T-helper 17 cell (primary cell): ENCODE measurements around the gene CABP7. TPM values are rescaled to one million over a fixed set of nuclear protein-coding genes. Genes with fewer than 3 reads are reported as not detected.

Source experiments
- ATAC-seq: fragments of 150-1000 bp; cut with Tn5 transposase; 2 replicates; pipeline ENCODE4 v1.10.0; 2021; ENCODE audit warnings: mild to moderate bottlenecking, moderate library complexity
- DNase-seq, 3 donors: peaks; one replicate each; pipeline versions ENCODE4 v3.0.0 to v3.0.0-alpha.2; 2020 to 2021
- H3K9me3 ChIP-seq: one replicate; pipeline ENCODE4 v1.7.0; 2013; ENCODE audit warnings: low read length, mild to moderate bottlenecking; ENCODE audit not compliant: control insufficient read depth, poor library complexity, severe bottlenecking
- H3K27ac Mint-ChIP-seq: one replicate; pipeline ENCODE4 v1.8.0; 2022; ENCODE audit warnings: mild to moderate bottlenecking, moderate library complexity, mixed read lengths
- H3K27me3 Mint-ChIP-seq: one replicate; pipeline ENCODE4 v1.8.0; 2022; ENCODE audit warnings: mixed read lengths
- H3K36me3 Mint-ChIP-seq: one replicate; pipeline ENCODE4 v1.8.0; 2022; ENCODE audit warnings: low read depth, mixed read lengths
- H3K4me1 Mint-ChIP-seq: one replicate; pipeline ENCODE4 v1.8.0; 2022; ENCODE audit warnings: mild to moderate bottlenecking, mixed read lengths
- H3K4me3 Mint-ChIP-seq: one replicate; pipeline ENCODE4 v1.8.0; 2022; ENCODE audit warnings: mild to moderate bottlenecking, moderate library complexity, mixed read lengths
- total RNA-seq, 4 donors: library from RNA in 2 of 4; stranded (reverse) in 2 of 4; gene quantifications; one replicate each; pipeline ENCODE4 v1.2.3 and lab custom pipeline; 2022 to 2026

CABP7 gene
- total RNA-seq, 2 donors from 2014 or later = 0.32 to 0.39 TPM

DNA sequence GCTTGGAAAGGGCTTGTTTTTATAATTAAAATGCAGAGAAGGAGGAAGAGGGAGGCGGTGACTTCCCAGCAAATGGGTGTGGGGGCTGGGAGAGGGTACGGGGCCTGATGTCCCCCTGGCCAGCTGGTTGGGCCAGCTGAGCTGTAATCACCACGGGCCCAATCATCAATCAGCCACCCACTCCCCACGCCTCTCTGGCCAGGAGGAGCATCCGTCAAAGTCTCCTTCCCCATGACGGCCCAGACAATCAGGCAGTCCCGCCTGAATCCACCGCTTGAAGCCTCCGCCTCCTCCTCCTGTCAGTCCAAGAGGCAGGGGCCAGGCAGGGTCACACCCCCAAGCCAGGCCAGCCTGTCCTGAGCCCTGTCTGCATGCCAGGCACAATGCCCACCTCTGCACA, 13.3 kb upstream of the CABP7 start:
- H3K27ac Mint-ChIP-seq = no peak overlapping the region
- H3K4me1 Mint-ChIP-seq = peaks cover 9% of the 10 kb centered on the region
- no peak for ATAC-seq
- no peak for DNase-seq
- peaks cover 18% of the 10 kb centered on the region for H3K27me3 Mint-ChIP-seq
- H3K36me3 Mint-ChIP-seq = peaks cover 2% of the 10 kb centered on the region
- no peaks in the 10 kb centered on the region for H3K9me3 ChIP-seq
- H3K4me3 Mint-ChIP-seq = no peak overlapping the region

GRCh38 chr22:29707010-29707409, 12.8 kb upstream of the CABP7 start:
- Mint-ChIP-seq H3K4me3 (peak overlapping the region; percentile 45), H3K4me1 (peaks cover 7% of the 10 kb centered on the region), H3K36me3 (peaks cover 2% of the 10 kb centered on the region), H3K27me3 (peaks cover 23% of the 10 kb centered on the region), H3K27ac (no peak overlapping the region)
- no peak for ATAC-seq
- DNase-seq = no peak
- H3K9me3 ChIP-seq = no peaks in the 10 kb centered on the region

GRCh38 chr22:29707471-29707870, 12.3 kb upstream of the CABP7 start:
- no peak for ATAC-seq
- peaks cover 28% of the 10 kb centered on the region for H3K27me3 Mint-ChIP-seq
- no peak for DNase-seq
- H3K4me1 Mint-ChIP-seq = peaks cover 9% of the 10 kb centered on the region
- no peaks in the 10 kb centered on the region for H3K9me3 ChIP-seq
- peak overlapping the region; percentile 45 for H3K4me3 Mint-ChIP-seq
- H3K27ac Mint-ChIP-seq = no peak overlapping the region
- H3K36me3 Mint-ChIP-seq = peaks cover 5% of the 10 kb centered on the region

GRCh38 chr22:29710193-29710592, 9.6 kb upstream of the CABP7 start:
- H3K9me3 ChIP-seq = no peaks in the 10 kb centered on the region
- DNase-seq (no peak), ATAC-seq (no peak)
- Mint-ChIP-seq H3K4me3 (no peak overlapping the region), H3K36me3 (peaks cover 5% of the 10 kb centered on the region), H3K27me3 (peaks cover 42% of the 10 kb centered on the region), H3K27ac (no peak overlapping the region), H3K4me1 (peaks cover 7% of the 10 kb centered on the region)

GRCh38 chr22:29710922-29711593, 8.7 kb upstream of the CABP7 start:
- Mint-ChIP-seq H3K4me3 (no peak overlapping the region), H3K27ac (no peak overlapping the region), H3K4me1 (peaks cover 7% of the 10 kb centered on the region), H3K36me3 (peaks cover 5% of the 10 kb centered on the region), H3K27me3 (peaks cover 48% of the 10 kb centered on the region)
- no peaks in the 10 kb centered on the region for H3K9me3 ChIP-seq
- ATAC-seq = no peak
- DNase-seq = no peak

DNA sequence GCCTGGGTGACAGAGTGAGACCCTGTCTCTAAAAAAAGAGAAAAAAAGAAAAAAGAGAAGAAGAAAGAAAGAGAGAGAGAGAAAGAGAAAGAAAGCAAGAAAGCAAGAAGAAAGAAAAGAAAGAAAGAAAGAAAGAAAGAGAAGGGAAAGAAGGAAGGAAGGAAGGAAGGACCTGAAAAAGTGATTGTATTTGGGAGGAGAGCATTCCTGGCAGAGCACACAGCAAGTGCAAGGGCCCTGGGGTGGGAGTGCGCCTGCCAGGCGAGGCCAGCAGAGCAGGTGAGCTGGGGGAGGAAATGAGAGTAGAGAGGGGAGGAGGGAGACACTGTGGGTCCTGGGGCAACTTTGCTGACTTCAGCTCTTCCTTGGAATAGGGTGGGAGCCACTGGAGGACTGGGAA, 7.7 kb upstream of the CABP7 start:
- DNase-seq (no peak), ATAC-seq (no peak)
- H3K27ac Mint-ChIP-seq = no peak overlapping the region
- no peaks in the 10 kb centered on the region for H3K9me3 ChIP-seq
- H3K36me3 Mint-ChIP-seq = peaks cover 5% of the 10 kb centered on the region
- H3K4me1 Mint-ChIP-seq = peaks cover 6% of the 10 kb centered on the region
- H3K27me3 Mint-ChIP-seq = peaks cover 55% of the 10 kb centered on the region
- H3K4me3 Mint-ChIP-seq = no peak overlapping the region

- Mint-ChIP-seq H3K4me3 (no peak overlapping the region), H3K36me3 (peaks cover 4% of the 10 kb centered on the region), H3K27me3 (peaks cover 55% of the 10 kb centered on the region), H3K27ac (no peak overlapping the region), H3K4me1 (peaks cover 3% of the 10 kb centered on the region)
- ATAC-seq (no peak), DNase-seq (no peak)
- H3K9me3 ChIP-seq = no peaks in the 10 kb centered on the region
Measured at GRCh38 chr22:29713156-29713727, 6.6 kb upstream of the CABP7 start.

DNA sequence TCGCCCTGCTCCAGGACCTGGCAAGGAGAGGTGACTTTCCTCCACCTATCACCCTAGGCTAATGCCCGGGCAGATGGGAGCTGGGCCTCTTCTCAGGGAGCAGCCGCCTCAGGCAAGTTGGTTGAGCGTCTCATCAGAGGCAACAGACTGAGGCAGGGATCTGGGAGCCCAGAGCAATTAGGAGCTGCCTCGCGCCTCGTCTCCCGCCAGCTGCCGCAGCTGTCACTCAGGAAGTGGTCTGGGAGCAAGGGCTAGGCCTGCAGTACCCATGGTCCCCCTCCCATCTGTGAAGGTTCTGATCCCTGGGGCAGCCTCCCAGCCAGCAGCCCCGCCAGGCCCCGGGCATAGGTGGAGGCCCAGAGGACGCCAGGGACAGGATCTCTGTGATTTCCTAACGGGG, 4.6 kb upstream of the CABP7 start:
- Mint-ChIP-seq H3K27ac (no peak overlapping the region), H3K4me1 (peaks cover 8% of the 10 kb centered on the region), H3K27me3 (peaks cover 66% of the 10 kb centered on the region), H3K36me3 (peaks cover 3% of the 10 kb centered on the region), H3K4me3 (no peak overlapping the region)
- ATAC-seq = no peak
- no peak for DNase-seq
- H3K9me3 ChIP-seq = no peaks in the 10 kb centered on the region

DNA sequence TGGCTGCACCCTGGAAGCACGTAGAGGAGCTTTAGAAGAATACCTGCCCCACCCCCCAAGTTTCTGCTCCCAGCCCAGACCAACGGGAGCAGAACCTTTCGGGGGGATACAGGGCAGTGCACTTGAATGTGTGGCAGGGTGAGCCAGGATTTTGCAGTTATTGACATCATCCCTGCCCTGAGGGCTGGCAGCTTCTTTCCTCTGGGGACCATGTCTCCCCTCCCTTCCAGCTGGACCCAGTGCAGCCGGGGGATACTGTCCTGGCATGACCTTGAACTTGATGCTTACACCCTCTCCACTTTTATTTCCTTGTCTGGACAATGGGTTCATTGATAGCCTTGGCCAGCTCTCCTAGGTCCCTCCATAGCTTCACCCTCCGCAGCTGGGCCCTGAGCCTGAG, 4.1 kb upstream of the CABP7 start:
- DNase-seq (no peak), ATAC-seq (no peak)

DNA sequence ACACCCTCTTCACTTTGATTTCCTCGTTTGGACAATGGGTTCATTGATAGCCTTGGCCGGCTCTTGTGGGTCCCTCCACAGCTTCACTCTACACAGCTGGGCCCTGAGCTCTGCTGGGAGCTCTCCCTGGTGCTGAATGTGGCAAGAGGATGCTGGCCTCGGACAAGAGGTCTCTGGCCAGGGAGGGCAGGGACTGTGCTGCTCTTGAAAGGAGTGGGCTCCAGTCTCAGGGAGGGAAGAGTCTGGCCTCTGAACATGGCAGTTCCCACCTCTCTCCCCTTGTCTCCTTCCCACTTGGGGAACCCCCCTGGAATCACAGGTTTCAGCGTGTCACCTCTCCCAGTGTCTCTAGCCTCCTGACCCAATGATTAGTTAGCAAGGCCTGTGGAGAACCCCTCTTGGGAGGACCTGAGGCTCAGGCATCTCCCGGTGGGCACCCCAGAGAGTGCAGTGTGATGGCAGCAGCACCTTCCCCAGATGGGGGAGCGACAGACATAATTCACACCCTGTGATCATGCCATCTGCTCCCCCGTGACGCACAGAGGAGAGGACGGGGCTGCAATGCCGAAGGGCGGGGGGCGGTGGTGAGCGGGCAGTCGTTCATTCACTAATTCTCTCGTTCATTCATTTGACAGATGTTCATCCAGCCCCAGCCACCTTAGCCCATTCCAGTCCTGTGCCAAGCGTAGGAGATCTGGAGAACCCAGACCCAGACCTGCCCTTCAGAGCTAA, 2.8 kb upstream of the CABP7 start:
- no peak for ATAC-seq
- H3K27me3 Mint-ChIP-seq = peaks cover 67% of the 10 kb centered on the region

More for the DNA sequence above, 4.1 kb upstream of the CABP7 start:
- Mint-ChIP-seq H3K27ac (peak overlapping the region; percentile 41), H3K27me3 (peaks cover 66% of the 10 kb centered on the region), H3K4me3 (no peak overlapping the region), H3K4me1 (peaks cover 8% of the 10 kb centered on the region), H3K36me3 (peaks cover 3% of the 10 kb centered on the region)
- no peaks in the 10 kb centered on the region for H3K9me3 ChIP-seq

GRCh38 chr22:29717789-29718188, 2.0 kb upstream of the CABP7 start:
- H3K36me3 Mint-ChIP-seq = no peaks in the 10 kb centered on the region
- ATAC-seq = no peak
- peaks cover 59% of the 10 kb centered on the region for H3K27me3 Mint-ChIP-seq
- H3K4me3 Mint-ChIP-seq = no peak overlapping the region
- H3K27ac Mint-ChIP-seq = no peak overlapping the region
- peaks cover 4% of the 10 kb centered on the region for H3K4me1 Mint-ChIP-seq
- H3K9me3 ChIP-seq = no peaks in the 10 kb centered on the region
- DNase-seq = no peak

More for the DNA sequence above, 2.8 kb upstream of the CABP7 start:
- Mint-ChIP-seq H3K4me3 (no peak overlapping the region), H3K27ac (no peak overlapping the region), H3K4me1 (peaks cover 7% of the 10 kb centered on the region), H3K36me3 (peaks cover 3% of the 10 kb centered on the region)
- no peak for DNase-seq
- no peaks in the 10 kb centered on the region for H3K9me3 ChIP-seq

DNA sequence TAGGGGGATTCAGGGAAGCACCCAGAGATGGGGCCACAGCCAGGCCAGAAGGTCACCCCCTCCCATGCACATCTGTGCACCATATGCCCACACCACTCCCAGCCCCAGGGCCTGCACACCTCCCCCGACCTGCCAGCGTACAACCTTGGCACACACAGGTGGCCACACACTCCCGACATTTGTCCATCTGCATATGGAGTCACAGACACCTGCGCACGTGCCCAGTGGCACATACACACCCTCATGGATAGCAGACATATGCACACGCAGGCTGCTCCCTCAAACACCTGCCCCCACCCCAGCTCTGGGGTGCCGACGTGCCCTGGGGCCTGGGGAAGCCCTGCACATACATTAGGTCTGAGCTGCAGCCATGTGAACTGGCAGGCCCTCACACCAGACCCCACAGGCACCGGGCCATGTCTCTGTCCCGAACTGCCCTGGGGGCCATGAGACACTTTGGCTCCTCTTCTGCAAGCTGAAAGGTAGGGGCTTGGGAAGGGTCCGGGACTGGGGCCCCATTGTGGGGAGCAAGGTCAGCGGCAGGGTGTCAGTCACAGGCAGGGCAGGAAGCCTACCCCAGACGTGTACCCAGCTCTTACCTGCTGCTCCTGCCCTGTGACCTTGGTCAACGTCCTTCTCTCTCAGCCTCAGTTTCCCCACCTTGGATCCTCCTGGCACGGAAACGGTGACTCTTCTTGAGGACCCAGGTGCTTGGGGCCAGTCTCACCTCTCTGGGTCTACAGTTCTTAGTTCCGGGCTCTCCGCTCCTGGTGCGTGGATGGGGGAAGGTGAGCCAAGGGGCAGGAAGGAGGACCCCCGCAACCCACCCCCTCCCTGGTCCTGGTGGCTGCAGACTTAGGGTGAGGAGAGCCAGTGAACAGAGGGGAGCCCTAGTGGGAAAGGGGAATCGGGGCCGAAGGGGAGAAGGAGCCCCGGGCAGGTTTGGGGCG, 579 bp upstream of the CABP7 start:
- H3K4me3 Mint-ChIP-seq = peak overlapping the region; percentile 69
- ATAC-seq (no peak), DNase-seq (no peak)
- H3K27ac Mint-ChIP-seq = no peak overlapping the region
- peaks cover 4% of the 10 kb centered on the region for H3K4me1 Mint-ChIP-seq
- H3K36me3 Mint-ChIP-seq = no peaks in the 10 kb centered on the region
- H3K27me3 Mint-ChIP-seq = peaks cover 49% of the 10 kb centered on the region
- H3K9me3 ChIP-seq = no peaks in the 10 kb centered on the region
